Peyer's patch (tissue), 4 donors: ENCODE results near the gene FAM241A.

Experiments
- POLR2A ChIP-seq, 2 donors: fragments of 450-650 bp; IDR thresholded peaks; one replicate each; pipeline ENCODE4 v1.5.1; 2017; ENCODE audit warnings: antibody characterized with exemption in 2 of 2, mild to moderate bottlenecking in 2 of 2, moderate library complexity in 2 of 2
- TF ChIP-seq, protein P1 (sequence below), 6 experiments: fragments of 450-650 bp in 4 of 6; fragments of 200-600 bp in 2 of 6; sonication (generic) in 1 of 6; IDR thresholded peaks; one replicate each; pipeline ENCODE4 v1.5.1; 2017 to 2019; ENCODE audit warnings: antibody characterized with exemption in 6 of 6, mild to moderate bottlenecking in 3 of 6, moderate library complexity in 1 of 6

DNA sequence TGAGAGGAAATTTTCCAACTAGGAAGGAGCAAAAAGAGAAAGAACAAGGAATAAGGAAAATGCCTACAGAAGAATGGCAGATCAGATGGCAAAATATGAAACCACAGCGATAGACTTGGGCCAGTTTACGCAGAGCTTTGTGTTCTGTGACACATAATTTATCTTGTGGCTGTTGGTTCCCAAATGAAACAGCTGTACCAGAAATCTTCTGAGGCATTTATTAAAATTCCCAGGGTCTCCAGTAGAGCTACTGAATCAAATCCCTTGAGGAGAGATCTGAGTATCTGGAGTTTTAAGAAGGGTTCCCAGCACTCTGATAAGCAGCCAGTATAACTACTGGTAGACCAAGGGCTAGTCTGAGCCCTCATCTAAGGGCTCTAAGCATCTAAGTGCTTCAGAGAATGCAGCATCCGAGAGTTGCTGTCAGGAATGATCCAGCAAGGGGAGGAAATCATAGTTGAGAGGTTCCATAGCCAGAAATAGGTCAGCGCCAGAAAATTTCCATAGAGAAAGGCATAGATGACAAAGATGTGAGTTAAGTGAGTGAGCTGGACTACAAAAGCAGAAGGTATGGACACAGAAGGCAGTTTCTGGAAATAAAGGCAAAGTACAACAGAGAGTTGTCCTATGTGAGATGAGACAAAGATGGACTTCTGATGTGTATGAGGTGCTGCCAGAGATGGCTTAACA, 46.3 kb upstream of the FAM241A start:
- TF ChIP-seq POLR2A (IDR thresholded peaks at IDR 0.05) = no peak
- TF ChIP-seq, protein P1, sequence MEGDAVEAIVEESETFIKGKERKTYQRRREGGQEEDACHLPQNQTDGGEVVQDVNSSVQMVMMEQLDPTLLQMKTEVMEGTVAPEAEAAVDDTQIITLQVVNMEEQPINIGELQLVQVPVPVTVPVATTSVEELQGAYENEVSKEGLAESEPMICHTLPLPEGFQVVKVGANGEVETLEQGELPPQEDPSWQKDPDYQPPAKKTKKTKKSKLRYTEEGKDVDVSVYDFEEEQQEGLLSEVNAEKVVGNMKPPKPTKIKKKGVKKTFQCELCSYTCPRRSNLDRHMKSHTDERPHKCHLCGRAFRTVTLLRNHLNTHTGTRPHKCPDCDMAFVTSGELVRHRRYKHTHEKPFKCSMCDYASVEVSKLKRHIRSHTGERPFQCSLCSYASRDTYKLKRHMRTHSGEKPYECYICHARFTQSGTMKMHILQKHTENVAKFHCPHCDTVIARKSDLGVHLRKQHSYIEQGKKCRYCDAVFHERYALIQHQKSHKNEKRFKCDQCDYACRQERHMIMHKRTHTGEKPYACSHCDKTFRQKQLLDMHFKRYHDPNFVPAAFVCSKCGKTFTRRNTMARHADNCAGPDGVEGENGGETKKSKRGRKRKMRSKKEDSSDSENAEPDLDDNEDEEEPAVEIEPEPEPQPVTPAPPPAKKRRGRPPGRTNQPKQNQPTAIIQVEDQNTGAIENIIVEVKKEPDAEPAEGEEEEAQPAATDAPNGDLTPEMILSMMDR (IDR thresholded peaks at IDR 0.05) = no peak
